ENCODE data around the gene MIER2.
A peak's percentile ranks its signal among the peaks of the same experiment; 100 is the strongest.
"Not testable (repeated sequence)": the region's sequence is repeated elsewhere in the genome, so short reads cannot be mapped to it uniquely, and the experiment has no call there.

The MIER2 gene

DNA sequence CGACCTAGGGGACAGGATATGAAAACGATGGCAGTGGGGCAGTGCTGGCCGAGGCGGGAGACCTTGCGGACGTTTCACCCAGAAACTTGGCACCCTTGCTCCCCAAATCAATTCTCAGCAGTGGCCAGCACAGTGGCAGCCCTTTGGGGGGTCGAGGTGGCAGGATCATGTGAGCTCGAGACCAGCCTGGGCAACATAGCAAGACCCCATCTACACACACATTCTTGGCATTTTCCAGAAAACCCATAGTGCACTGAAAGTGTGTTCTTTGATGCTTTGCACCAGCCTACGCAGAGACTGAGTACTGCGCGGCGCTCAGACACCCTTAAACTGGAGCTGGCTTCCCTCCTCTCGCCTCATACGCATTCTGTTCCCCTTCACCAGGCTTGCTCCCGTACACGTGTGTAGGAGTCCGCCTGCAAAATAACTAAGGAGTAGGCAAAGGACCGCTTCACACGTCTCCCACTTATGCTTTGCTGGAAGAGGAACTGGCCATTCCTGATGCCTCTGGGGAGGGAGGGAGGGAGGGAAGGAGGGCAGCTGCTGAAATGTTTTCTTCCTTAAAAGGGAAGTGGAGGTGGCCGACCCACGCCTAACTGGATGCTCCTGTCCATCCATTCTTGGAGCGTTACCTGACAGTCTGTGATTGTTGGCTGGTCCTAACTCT lies 23.5 kb upstream of the MIER2 start:
- DNase-seq = peak in 11 of 42 donors; percentile 17 to 58 (median 34)
- intact Hi-C loops (cut with DNase I) = no loop called here

- intact Hi-C loops (cut with DNase I) = no loop called here
- DNase-seq = peak in 4 of 42 donors; percentile 6 to 41 (median 20)
These were observed 23.0 kb upstream of the MIER2 start for GRCh38 chr19:367561-367960.

- intact Hi-C loops (cut with DNase I) = no loop called here
- peak in 4 of 42 donors; percentile 3 to 39 (median 12) for DNase-seq
These were observed 22.4 kb upstream of the MIER2 start for GRCh38 chr19:366951-367350.

DNA sequence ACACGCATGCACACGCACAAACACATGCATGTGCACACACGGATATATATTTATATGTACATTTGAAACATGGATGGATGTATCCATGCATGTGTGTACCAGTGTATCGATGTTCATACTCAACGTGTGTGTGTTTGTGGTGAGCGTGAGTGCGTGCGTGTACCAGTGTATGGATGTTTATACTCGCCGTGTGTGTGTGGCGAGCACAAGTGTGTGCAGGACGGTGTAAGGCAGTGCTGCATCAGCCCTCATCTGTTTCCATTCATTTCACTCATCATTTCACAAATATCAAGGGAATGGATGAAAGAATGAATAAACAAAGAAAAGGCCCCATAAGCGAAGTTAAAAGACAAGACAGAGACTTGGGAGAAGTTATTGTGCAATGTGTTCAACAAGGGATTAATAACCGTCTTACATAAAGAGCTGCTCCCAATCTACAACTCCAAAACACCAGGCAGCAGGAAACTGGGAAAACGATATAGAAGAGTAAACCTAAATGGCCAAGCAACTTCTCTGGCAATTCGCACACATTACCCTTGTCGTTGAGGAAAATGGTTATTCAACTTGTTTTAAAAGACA lies 21.7 kb upstream of the MIER2 start:
- intact Hi-C loops (cut with DNase I) = no loop called here
- DNase-seq = no peak

DNA sequence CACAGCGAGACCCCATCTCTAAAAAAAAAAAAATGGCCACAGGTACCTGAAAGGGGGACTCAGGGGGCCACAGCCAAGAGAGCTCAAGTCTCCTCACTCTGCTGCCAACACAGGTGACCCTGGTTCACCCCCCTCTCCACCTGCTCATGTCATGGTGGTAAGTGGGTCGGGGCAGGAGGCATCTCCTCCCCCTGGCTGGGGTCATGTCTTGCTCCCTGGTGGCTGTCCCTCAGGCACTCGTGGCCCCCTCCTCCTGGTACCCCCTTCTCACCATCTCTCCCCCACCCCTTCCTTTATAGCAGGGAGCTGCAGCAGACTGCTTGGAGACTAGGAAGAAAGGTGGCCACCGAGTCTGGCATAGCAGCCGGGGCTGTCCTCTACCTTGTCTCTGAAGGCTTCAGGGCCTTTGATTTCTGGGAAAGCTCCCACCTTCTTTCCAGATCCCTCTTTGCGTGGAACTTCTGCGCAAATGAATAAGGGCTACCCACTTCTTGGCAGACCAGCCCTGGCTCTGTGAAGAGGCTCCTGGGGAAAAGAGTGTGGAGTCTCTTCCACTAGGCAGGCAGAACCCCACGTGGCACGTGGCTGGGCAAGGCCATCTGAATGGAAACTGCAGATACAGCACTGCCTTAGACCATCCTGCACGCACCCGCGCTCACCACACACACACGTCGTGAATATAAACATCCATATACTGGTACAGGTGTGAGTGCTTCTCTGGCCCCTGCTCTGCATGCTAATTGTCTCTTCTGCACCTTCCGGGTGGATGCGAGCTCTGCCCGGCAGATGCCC lies 20.1 kb upstream of the MIER2 start:
- peak in 5 of 42 donors; percentile 3 to 20 (median 9) for DNase-seq
- intact Hi-C loops (cut with DNase I) = no loop called here

GRCh38 chr19:362683-363082 lies 18.1 kb upstream of the MIER2 start:
- intact Hi-C loops (cut with DNase I) = no loop called here
- peak in 2 of 42 donors; percentile 0 to 13 for DNase-seq

DNA sequence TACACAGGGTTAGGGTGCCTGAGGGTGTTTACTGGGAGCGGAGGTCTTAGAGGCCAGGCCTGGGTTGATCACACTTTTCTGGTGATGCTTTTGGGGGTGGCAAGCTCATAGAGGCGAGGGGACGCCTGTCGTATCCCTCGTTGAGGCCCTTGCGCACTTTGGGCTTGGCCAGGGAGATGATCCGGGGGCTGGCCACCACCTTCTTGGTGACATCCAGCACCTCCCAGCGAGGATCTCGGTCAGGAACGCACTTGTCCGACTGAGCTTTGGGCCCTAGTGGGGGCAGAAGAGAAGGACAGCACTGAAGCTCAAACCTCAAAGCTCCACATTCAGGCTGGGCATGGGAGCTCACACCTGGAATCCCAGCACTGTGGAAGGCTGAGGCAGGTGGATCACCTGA lies 17.6 kb upstream of the MIER2 start:
- intact Hi-C loops (cut with DNase I) = no loop called here

GRCh38 chr19:359653-359925 lies 15.0 kb upstream of the MIER2 start:
- intact Hi-C loops (cut with DNase I) = no loop called here

More for the DNA sequence above, 17.6 kb upstream of the MIER2 start:
- peak in 4 of 42 donors; percentile 1 to 16 (median 12) for DNase-seq

GRCh38 chr19:355536-355935 lies 10.9 kb upstream of the MIER2 start:
- intact Hi-C loops (cut with DNase I) = not testable (repeated sequence)
- peak in 4 of 42 donors; percentile 5 to 27 (median 10) for DNase-seq

More at GRCh38 chr19:359653-359925, 15.0 kb upstream of the MIER2 start:
- DNase-seq = peak in 3 of 42 donors; percentile 1 to 31 (median 3)

DNA sequence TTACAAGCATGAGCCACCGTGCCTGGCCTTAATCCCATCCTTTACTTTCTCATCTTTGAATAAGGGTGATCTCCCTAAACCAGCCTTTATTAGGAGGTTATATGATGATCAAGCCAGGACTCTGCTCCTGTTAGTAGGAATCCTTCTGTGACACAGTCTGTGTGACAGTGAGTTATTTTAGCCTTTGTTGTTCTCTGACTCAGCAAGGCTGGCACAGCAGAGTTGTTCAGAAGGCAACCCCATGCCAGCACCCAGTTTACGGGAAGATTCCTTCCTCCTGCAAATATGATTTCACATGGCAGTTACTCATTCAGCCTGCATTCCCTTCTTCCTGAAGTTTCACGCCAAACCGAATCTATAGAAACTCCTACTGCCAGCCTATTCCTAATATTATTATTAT lies 10.5 kb upstream of the MIER2 start:
- intact Hi-C loops (cut with DNase I) = no loop called here
- DNase-seq = peak in 3 of 42 donors; percentile 5 to 25 (median 6)

DNA sequence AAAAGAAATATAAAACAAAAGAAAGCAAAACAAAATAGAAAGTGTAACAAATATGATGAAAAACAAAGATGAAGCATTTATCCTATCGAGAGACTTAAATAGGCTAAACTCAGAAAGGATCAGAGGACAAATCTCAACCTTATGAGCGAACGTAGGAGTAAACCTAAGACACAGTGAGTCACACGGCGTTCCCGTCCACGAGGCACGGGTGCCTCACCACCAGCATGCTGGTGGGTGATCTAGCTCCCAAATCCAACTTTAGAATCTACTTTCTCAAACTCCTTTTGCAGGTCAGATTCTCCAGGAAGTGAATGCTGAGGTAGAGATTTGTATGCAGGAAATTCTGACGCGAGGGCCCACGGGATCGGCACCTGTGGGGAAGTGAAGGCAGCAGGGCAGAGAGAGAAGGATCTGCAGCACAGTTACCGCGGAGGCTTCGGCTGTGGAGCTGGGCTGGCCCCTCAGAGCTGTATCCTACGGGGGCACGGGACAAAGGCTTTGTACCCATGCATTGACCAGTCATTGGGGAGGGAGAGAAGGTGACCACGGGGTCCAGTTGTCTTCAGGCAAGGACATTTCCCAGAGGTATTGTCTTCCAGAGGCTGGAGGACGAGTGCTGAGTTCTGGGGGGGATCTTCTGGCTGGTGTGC lies 7.5 kb upstream of the MIER2 start:
- intact Hi-C loops (cut with DNase I) = no loop called here
- peak in 13 of 42 donors; percentile 19 to 50 (median 34) for DNase-seq

DNA sequence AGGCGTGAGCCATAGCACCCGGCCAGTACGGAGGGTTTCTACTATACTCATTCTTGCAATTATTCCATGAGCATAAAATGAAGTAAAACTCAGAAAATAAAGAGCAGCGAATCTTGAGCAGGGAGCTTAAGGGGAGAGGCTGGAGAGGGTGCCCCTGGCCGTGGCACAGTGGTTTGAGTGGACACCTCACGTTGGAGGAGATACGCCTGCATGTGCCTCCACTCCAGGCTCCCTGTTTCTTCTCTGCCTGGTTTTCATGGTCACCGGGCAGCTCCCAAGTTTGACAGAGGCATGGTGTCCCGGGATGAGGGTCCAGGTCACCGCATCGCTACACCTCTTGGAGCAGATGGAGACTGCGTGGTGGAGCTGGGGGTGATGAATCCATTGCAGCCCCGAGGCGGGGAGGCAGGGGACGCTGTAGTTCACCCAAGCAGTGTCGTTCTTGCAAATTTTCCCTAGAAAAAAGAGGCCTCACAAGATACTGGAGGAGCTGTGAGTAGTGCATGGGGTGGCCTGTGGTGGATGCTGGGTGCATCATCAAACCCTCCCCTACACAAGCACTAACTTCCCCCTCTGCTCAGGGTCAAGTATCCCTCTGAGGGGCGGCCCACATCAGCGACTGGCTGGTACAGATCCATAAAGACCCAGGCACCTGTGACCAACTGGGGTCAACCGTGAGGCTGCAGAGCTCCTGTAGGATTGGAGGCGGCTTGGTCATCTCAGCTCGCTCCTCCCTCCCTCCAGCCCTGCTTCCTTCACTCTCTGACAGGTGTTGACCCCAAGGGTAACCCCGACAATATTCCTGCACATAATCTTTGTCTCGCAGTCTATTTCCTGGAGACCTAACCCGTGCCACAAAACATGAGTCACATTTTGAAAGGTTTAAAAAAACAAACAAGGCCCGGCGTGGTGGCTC lies 3.6 kb upstream of the MIER2 start:
- peak in 1 of 42 donors; percentile 18 for DNase-seq
- intact Hi-C loops (cut with DNase I) = no loop called here

GRCh38 chr19:345320-345879 lies 804 bp upstream of the MIER2 start:
- DNase-seq = no peak

DNA sequence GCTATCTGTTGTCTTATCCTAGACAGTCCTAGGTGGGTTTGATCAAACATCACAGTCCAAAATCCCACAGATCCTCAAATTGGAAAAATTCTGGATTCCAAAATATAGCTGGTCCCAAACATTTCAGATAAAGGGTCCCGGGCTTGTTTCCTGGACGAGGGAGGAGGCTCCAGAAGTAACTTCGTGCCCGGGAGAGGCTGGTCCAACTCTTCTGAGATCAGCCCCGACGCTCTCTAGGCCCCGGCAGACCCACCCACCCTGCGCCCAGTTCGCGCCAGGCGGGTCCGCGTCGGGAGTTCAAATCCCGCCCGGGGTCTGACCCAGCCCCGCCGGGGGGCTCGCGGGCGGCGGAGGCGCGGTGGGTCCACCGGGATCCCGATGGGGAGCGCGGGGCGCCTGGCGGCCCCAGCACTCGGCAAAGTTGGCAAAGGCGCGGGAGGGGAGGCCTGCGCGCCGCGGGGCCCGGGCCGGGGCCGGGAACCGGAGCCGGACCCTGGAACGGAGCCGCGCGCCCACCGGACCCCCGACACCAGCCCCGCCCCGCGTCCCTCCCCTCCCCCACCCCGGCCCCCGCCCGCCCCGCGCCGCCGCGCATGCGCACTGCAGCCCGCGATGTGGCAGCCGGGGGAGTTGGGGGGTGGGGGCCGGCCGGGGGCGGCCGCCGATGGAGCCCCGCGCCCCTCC lies 513 bp downstream of the MIER2 start:
- intact Hi-C loops (cut with DNase I) = no loop called here
- DNase-seq = peak in 10 of 42 donors; percentile 11 to 59 (median 36)

More at GRCh38 chr19:345320-345879, 804 bp upstream of the MIER2 start:
- intact Hi-C loops (cut with DNase I) = no loop called here

DNA sequence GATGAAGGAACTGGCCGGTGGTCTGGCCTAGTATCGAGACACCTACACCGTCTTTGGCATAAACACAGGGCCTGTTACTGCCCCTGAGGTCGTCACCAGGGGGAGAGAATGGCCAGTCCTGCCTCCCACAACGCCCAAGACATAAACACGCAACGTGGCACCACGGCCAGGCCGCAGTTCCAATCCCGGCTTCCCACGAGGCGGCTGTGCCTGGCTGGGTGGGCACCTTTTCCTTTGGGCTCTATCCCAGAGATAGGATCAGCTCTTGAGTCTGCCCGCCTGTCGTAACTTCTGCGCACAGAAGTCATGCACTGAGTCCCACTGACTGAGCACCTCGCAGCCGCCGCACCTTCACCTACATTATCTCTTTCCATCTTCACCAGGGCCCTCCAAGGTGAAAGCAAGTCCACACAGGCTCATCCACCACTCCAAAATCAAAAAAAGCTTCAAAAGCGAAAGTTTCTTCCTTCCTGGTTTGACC lies 1.1 kb downstream of the MIER2 start:
- DNase-seq = peak in 2 of 42 donors; percentile 11 to 41
- intact Hi-C loops (cut with DNase I) = no loop called here

- DNase-seq = peak in 28 of 42 donors; percentile 15 to 70 (median 40)
- intact Hi-C loops (cut with DNase I) = no loop called here
These were observed 1.7 kb downstream of the MIER2 start for GRCh38 chr19:342801-343421.

GRCh38 chr19:342128-342455 lies 2.5 kb downstream of the MIER2 start:
- DNase-seq = peak in 2 of 42 donors; percentile 9 to 36
- intact Hi-C loops (cut with DNase I) = no loop called here
